Body of pancreas (tissue), 4 donors: Measurements from ENCODE around the gene PLOD2. TPM values are rescaled to one million over a fixed set of nuclear protein-coding genes. Genes with fewer than 3 reads are reported as not detected.

Experiments used
- ATAC-seq: fragments of 150-250 bp; one replicate; pipeline ENCODE4 v1.9.1; 2016
- DNase-seq, 4 donors: peaks; one replicate each; pipeline ENCODE4 v3.0.0-alpha.2; 2019
- H3K27ac ChIP-seq, 4 donors: fragments of 200-600 bp; sonication (generic); 1 replicate in 3 of 4; 2 replicates in 1 of 4; pipeline versions ENCODE4 v1.5.1 to v1.6.1; 2016 to 2019; ENCODE audit warnings: mild to moderate bottlenecking in 1 of 4, mixed read lengths in 1 of 4, moderate library complexity in 1 of 4
- H3K27me3 ChIP-seq, 2 donors: fragments of 200-600 bp; sonication (generic); one replicate each; pipeline ENCODE4 v1.6.0; 2016; ENCODE audit warnings: mild to moderate bottlenecking in 1 of 2
- H3K36me3 ChIP-seq, 2 donors: fragments of 200-600 bp; sonication (generic); replicated peaks in 1 of 2; 2 replicates each; pipeline ENCODE4 v1.5.1; 2016; ENCODE audit warnings: low read depth in 2 of 2; ENCODE audit not compliant: insufficient read depth in 1 of 2
- H3K4me1 ChIP-seq: fragments of 200-600 bp; sonication (generic); one replicate; pipeline ENCODE4 v1.6.0; 2016
- H3K4me3 ChIP-seq, 2 donors: fragments of 200-600 bp; sonication (generic); 1 replicate in 1 of 2; 2 replicates in 1 of 2; pipeline ENCODE4 v1.5.1; 2016 to 2019
- H3K9me3 ChIP-seq, 3 donors: fragments of 200-600 bp; sonication (generic); 1 replicate in 2 of 3; 2 replicates in 1 of 3; pipeline ENCODE4 v1.5.1; 2016
- CTCF ChIP-seq, 7 experiments: fragments of 450-650 bp in 4 of 7; fragments of 200-600 bp in 3 of 7; sonication (generic) in 3 of 7; IDR thresholded peaks; one replicate each; pipeline ENCODE4 v1.5.1; 2016 to 2019; ENCODE audit warnings: antibody characterized with exemption in 7 of 7
- POLR2A ChIP-seq, 3 donors: fragments of 450-650 bp; IDR thresholded peaks; one replicate each; pipeline ENCODE4 v1.6.1; 2016; ENCODE audit warnings: antibody characterized with exemption in 3 of 3, mild to moderate bottlenecking in 2 of 3
- WGBS, 2 donors: methylation state at CpG; one replicate each; pipeline ENCODE4 v1.1.5; 2017; 5-methylcytosine and 5-hydroxymethylcytosine counted together
- intact Hi-C: fragments of 100-400 bp; cut with DNase I; formaldehyde crosslinking; loops from one replicate; pipeline ENCODE4 v1.15.1; 2023
- total RNA-seq, 2 donors: library from RNA; depleted of rRNA; stranded (reverse); fragments of >200 nt; gene quantifications; one replicate each; pipeline ENCODE4 v1.1.0, GENCODE V29; 2016

The PLOD2 gene
- total RNA-seq, 2 donors from 2014 or later = 16.8 to 24.4 TPM

- intact Hi-C loops = no loop called here
- no peaks in the 10 kb centered on the region for H3K36me3 ChIP-seq
- no peak overlapping the region for H3K27ac ChIP-seq
- WGBS, 2 donors = 47 to 68% methylated on average over 2 of the region's 2 CpGs
- DNase-seq = no peak
- no peak for ATAC-seq
- H3K4me3 ChIP-seq = no peak overlapping the region
- H3K9me3 ChIP-seq = no peaks in the 10 kb centered on the region
- TF ChIP-seq POLR2A (IDR thresholded peaks at IDR 0.05) (no peak), CTCF (IDR thresholded peaks at IDR 0.05) (no peak)
- no peaks in the 10 kb centered on the region for H3K4me1 ChIP-seq
- H3K27me3 ChIP-seq = no peaks in the 10 kb centered on the region
These were observed 108.8 kb downstream of the PLOD2 start for GRCh38 chr3:146052056-146052790.

GRCh38 chr3:146050691-146051090, 110.3 kb downstream of the PLOD2 start:
- intact Hi-C loops = no loop called here

GRCh38 chr3:146047485-146047884, 113.5 kb downstream of the PLOD2 start:
- TF ChIP-seq POLR2A (IDR thresholded peaks at IDR 0.05) = no peak
- no peak for TF ChIP-seq CTCF (IDR thresholded peaks at IDR 0.05)
- no peak overlapping the region for H3K27ac ChIP-seq
- no peaks in the 10 kb centered on the region for H3K27me3 ChIP-seq
- DNase-seq = no peak
- WGBS, 2 donors = 77 to 82% methylated on average over 1 of the region's 1 CpG
- no peaks in the 10 kb centered on the region for H3K9me3 ChIP-seq
- H3K4me1 ChIP-seq = no peaks in the 10 kb centered on the region
- intact Hi-C loops = no loop called here
- H3K4me3 ChIP-seq = no peak overlapping the region
- H3K36me3 ChIP-seq = no peaks in the 10 kb centered on the region
- ATAC-seq = no peak

More at GRCh38 chr3:146050691-146051090, 110.3 kb downstream of the PLOD2 start:
- H3K27me3 ChIP-seq = no peaks in the 10 kb centered on the region
- no peaks in the 10 kb centered on the region for H3K4me1 ChIP-seq
- no peak for TF ChIP-seq CTCF (IDR thresholded peaks at IDR 0.05)
- TF ChIP-seq POLR2A (IDR thresholded peaks at IDR 0.05) = no peak
- ATAC-seq = no peak
- no peak overlapping the region for H3K27ac ChIP-seq
- 69 to 80% methylated on average over 5 of the region's 5 CpGs for WGBS, 2 donors
- no peak for DNase-seq
- no peaks in the 10 kb centered on the region for H3K9me3 ChIP-seq
- H3K36me3 ChIP-seq = no peaks in the 10 kb centered on the region
- no peak overlapping the region for H3K4me3 ChIP-seq

- intact Hi-C loops = no loop called here
- DNase-seq = no peak
- ATAC-seq = no peak
- H3K4me3 ChIP-seq = no peak overlapping the region
- no peaks in the 10 kb centered on the region for H3K9me3 ChIP-seq
- TF ChIP-seq CTCF (IDR thresholded peaks at IDR 0.05) (no peak), POLR2A (IDR thresholded peaks at IDR 0.05) (no peak)
- no peaks in the 10 kb centered on the region for H3K4me1 ChIP-seq
- H3K36me3 ChIP-seq = no peaks in the 10 kb centered on the region
- H3K27me3 ChIP-seq = no peaks in the 10 kb centered on the region
- H3K27ac ChIP-seq = no peak overlapping the region
These were observed 116.9 kb downstream of the PLOD2 start for GRCh38 chr3:146044046-146044445.

- Histone ChIP-seq H3K27me3 (no peaks in the 10 kb centered on the region), H3K27ac (no peak overlapping the region), H3K4me1 (no peaks in the 10 kb centered on the region), H3K4me3 (no peak overlapping the region), H3K36me3 (no peaks in the 10 kb centered on the region), H3K9me3 (no peaks in the 10 kb centered on the region)
- no peak for DNase-seq
- intact Hi-C loops = no loop called here
- no peak for ATAC-seq
- no peak for TF ChIP-seq CTCF (IDR thresholded peaks at IDR 0.05)
- TF ChIP-seq POLR2A (IDR thresholded peaks at IDR 0.05) = no peak
These were observed 120.4 kb downstream of the PLOD2 start for GRCh38 chr3:146040630-146041029.
